Measurements from ENCODE around the gene SLC12A7.

Gene SLC12A7

DNA sequence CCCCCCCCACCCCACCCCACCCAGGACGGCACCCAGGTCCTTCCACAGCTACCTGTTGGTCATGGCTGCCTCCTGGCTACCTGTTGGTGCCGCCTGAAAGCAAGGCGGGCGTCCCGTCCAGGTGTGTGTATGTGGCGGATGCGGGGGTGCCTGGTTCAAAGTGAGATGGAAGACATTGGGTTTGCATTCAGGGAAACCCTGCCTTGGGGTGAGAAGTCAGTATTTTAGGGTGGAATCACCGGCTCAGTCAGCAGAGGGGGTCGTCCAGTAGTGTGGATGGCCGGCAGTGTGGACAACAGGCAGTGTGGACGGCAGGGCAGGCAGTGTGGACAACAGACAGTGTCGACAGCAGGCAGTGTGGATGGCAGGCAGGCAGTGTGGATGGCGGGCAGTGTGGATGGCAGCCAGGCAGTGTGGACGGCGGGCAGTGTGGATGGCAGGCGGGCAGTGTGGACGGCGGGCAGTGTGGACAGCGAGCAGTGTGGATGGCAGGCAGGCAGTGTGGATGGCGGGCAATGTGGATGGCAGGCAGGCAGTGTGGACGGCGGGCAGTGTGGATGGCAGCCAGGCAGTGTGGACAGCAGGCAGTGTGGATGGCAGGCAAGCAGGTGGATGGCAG, 75.2 kb downstream of the SLC12A7 start:
- in situ Hi-C loops (cut with MboI; ENCODE audit: low pct_unique_long_range_greater_than_20kb, low sequenced_read_pairs): no loop called here

DNA sequence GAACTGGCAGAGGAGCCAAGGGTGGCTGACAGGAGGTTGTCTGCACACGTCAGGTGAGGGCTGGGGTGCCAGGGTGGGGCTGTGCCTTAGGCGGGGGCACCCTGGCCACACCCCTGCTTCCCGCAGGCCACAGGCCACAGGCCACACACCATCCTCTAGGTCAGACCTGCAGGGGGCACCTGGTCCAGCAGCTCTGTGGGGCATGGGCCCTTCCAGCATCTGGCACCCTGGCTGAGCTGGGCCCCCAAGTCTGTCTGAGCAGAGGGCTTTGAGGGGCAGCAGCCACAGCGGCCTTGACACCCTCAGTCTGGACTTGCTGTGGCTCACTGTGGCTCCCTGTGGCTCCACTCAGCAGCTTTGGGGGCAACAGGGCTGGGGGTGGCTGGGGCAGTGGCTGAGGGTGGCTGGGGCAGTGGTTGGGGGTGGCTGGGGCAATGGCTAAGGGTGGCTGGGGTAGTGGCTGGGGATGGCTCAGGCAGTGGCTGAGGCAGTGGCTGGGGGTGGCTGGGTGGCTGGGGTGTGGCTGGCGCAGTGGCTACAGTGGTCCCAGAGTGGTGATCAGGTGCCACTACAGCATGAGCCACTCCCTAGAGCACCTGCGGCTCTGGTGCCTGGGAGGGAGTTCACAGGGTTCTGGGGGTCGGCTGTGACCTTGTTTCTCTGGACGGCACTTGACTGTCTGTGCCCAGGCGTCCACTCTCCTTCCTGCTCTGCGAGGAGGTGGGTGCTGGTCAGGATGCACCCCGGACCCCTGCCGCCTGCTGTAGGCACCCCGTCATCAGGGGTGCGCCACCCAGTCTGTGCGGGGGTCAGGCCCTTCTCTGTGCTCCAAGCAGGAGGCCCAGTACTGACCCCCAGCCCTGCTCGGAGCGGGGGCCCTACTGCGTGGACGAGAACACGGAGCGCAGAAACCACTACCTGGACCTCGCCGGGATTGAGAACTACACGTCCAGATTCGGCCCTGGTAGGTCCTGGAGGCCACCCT, 76.2 kb downstream of the SLC12A7 start:
- in situ Hi-C loops (cut with MboI; ENCODE audit: low pct_unique_long_range_greater_than_20kb, low sequenced_read_pairs): no loop called here
- DNase-seq: no peak

More for the DNA sequence above, 75.2 kb downstream of the SLC12A7 start:
- no peak for DNase-seq

DNA sequence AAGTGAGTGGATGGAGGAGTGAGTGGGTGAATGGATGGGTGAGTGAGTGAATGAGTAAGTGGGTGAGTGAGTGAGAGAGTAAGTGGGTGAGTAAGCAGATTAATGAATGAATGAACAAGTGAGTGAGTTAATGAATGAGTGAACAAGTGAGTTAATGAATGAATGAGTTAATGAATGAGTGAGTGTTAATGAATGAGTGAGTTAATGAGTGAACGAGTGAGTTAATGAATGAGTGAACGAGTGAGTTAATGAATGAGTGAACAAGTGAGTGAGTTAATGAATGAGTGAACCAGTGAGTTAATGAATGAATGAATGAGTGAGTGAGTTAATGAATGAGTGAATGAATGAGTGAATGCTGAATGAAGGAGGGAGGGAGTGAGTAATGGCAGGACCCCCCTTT, 76.9 kb downstream of the SLC12A7 start:
- in situ Hi-C loops (cut with MboI; ENCODE audit: low pct_unique_long_range_greater_than_20kb, low sequenced_read_pairs): no loop called here
- no peak for DNase-seq

GRCh38 chr5:1034421-1034905, 77.4 kb downstream of the SLC12A7 start:
- DNase-seq: no peak
- in situ Hi-C loops (cut with MboI; ENCODE audit: low pct_unique_long_range_greater_than_20kb, low sequenced_read_pairs): no loop called here

DNA sequence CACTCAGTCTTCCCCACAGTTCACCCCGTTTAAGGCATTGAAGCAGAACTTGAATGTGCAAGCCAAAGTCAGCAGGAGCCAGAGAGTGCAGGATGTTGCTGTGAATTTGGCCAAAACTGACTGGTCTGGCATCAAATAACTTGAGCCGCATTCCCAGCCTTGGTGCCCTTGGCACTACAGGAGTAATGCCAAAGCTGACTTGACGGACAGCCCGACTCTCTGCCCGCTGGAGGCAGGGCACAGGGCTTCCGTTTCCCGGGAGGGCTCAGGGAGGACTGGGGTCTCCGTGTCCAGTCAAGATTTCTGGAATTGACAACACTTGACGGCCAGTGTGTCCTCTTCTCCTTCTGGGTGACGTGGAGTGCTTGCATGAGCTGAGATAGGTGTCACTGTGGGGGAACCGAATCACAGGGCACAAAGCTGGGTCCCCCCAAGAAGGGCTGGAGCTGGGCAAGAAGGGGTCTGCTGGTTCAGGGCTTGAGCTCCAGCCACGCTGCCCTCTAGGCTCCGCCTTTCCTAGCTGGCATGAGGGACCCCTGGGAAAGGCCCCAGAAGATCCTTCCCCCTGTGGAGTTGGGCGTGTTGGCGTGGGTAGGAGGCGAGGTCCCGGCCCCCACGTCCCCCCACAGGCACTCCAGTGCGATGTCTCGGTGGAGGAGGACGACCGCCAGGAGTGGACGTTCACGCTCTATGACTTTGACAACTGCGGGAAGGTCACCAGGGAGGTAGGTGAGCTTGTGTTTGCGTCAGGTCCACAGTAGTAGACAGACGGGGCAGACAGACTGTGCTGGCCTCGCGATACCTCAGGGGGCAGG, 78.0 kb downstream of the SLC12A7 start:
- in situ Hi-C loops (cut with MboI; ENCODE audit: low pct_unique_long_range_greater_than_20kb, low sequenced_read_pairs): no loop called here
- no peak for DNase-seq

GRCh38 chr5:1033178-1033577, 78.7 kb downstream of the SLC12A7 start:
- DNase-seq: no peak
- in situ Hi-C loops (cut with MboI; ENCODE audit: low pct_unique_long_range_greater_than_20kb, low sequenced_read_pairs): no loop called here

DNA sequence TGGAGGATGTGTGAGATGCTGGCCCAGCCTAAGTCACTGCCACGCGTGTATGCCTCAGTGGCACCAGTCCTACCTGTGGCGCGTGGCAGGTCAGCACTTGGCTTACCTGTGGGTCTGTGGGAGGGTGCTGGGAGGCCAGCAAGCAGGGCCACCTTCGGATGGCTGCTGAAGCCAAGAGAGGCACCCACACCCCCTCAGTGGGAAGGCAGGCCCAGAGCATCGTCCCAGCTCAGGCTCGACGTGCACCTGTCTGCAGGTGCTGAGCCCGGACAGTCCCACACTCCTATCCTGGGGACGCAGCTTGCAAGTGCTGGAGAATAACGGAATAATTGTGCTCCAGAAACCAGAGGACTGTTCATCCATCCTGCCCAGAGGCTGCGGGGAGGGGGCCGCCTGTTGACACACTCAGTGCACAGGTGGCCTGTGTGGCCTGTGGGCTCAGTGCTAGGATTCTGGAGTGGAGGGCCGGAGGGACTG, 79.3 kb downstream of the SLC12A7 start:
- DNase-seq: no peak
- in situ Hi-C loops (cut with MboI; ENCODE audit: low pct_unique_long_range_greater_than_20kb, low sequenced_read_pairs): no loop called here

GRCh38 chr5:1032011-1032410, 79.9 kb downstream of the SLC12A7 start:
- DNase-seq: no peak
- in situ Hi-C loops (cut with MboI; ENCODE audit: low pct_unique_long_range_greater_than_20kb, low sequenced_read_pairs): no loop called here

- in situ Hi-C loops (cut with MboI; ENCODE audit: low pct_unique_long_range_greater_than_20kb, low sequenced_read_pairs): no loop called here
- no peak for DNase-seq
These were observed 80.4 kb downstream of the SLC12A7 start for GRCh38 chr5:1031306-1031959.

GRCh38 chr5:1030801-1031271, 81.0 kb downstream of the SLC12A7 start:
- DNase-seq: no peak
- in situ Hi-C loops (cut with MboI; ENCODE audit: low pct_unique_long_range_greater_than_20kb, low sequenced_read_pairs): no loop called here

- no peak for DNase-seq
- in situ Hi-C loops (cut with MboI; ENCODE audit: low pct_unique_long_range_greater_than_20kb, low sequenced_read_pairs): no loop called here
These were observed 81.8 kb downstream of the SLC12A7 start for GRCh38 chr5:1029945-1030625.

DNA sequence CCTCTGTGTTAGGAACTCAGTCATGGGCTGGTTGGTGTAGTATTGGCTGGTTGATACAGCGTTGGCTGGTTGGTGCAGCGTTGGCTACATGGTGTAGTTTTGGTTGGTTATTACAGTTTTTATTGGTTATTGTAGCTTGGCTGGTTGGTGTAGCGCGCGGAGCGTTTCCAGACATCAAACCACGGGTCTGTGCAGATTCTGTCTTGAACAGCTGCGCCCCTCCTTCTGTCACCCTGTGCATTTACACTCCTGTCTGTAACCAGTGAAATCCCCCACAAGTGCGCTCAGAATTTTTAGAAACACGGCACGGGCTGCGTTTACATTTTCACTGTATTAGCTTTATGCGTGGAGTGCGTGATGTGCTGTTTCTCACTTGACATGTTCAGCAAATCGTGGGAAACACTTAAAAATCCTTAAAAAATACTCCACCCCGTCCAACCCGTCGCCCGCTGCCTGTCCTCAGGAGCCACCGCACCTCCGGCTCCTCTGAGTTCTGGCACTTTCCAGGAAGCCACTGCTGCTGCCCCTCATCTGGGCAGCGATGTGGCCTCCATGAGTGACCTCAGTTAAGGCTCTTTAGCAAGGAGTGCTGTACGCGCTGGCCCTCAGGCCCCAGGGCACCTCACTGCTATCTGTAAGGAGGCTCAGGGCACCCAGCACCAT, 82.5 kb downstream of the SLC12A7 start:
- in situ Hi-C loops (cut with MboI; ENCODE audit: low pct_unique_long_range_greater_than_20kb, low sequenced_read_pairs): no loop called here
- DNase-seq: no peak

GRCh38 chr5:1028481-1029281, 83.2 kb downstream of the SLC12A7 start:
- DNase-seq: no peak
- in situ Hi-C loops (cut with MboI; ENCODE audit: low pct_unique_long_range_greater_than_20kb, low sequenced_read_pairs): no loop called here

GRCh38 chr5:1027631-1028441, 84.0 kb downstream of the SLC12A7 start:
- in situ Hi-C loops (cut with MboI; ENCODE audit: low pct_unique_long_range_greater_than_20kb, low sequenced_read_pairs): no loop called here
- DNase-seq: no peak

DNA sequence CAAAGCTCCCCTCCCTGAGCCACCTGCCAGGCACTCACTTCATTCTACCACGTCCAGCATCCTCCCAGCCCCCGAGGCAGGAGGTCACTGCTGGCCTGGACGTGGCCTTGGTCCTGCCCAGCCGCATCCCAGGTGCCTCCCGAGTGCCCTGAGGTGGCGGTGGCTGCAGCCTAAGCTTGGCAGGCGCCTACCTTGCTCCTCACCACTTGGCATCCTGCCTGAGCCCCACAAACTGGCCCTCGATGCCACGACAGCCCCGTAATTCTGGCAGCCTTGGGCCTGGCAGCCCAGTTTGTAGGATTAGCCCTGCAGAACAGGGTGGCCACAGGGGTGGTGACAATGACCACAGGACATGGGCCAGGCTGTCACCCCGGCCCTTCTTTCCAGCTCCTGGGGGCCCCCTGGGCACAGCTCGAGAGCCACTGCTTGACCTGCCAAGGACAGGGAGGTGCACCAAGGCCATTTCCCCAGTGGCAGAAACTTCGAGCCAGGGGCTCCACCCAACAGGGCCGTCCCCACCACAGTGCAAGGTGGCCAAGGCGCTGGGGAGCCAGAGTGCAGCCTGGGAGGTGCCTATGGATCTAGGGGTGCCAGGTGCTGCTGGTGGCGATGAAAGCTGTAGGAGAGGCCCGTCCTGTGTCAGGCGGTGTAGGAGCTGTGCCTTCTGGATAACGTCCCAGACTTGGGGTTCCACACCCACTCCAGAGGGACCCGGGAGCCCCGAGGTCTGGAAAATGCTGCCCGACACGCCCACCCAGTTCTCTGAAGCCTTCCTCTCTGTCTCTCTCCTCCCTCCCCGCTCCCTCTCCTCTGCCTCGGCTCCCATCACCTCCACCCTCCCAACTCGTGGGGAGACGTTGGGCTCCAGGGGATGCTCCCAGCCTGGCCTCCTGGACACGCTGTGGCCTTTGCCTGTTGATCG, 84.9 kb downstream of the SLC12A7 start:
- in situ Hi-C loops (cut with MboI; ENCODE audit: low pct_unique_long_range_greater_than_20kb, low sequenced_read_pairs): no loop called here
- no peak for DNase-seq

All from KBM-7 (cell line).